Choroid plexus epithelial cell (primary cell): Measurements from ENCODE around the gene LAMA4.

Experiments used
- DNase-seq: peaks from one replicate; pipeline ENCODE4 v3.0.0-alpha.2; 2010; ENCODE audit warnings: low read depth
- H3K4me3 ChIP-seq: 2 replicates; pipeline ENCODE4 v1.5.1; 2011; ENCODE audit warnings: low read depth, mild to moderate bottlenecking, control low read depth, low read length, moderate library complexity
- CTCF ChIP-seq: conservative IDR thresholded peaks from 2 replicates; pipeline ENCODE4 v1.5.1; 2011; ENCODE audit warnings: low read depth, mild to moderate bottlenecking, control low read depth, inconsistent platforms, low read length, moderate library complexity

LAMA4 gene

GRCh38 chr6:112196306-112196705 is 58.1 kb downstream of the LAMA4 start:
- no peak overlapping the region for H3K4me3 ChIP-seq
- no peak for DNase-seq
- TF ChIP-seq CTCF, result no peak

- H3K4me3 ChIP-seq, result no peak overlapping the region
- TF ChIP-seq CTCF, result no peak
- peak; percentile 57 for DNase-seq
These were observed 59.2 kb downstream of the LAMA4 start for GRCh38 chr6:112195166-112195565.

- TF ChIP-seq CTCF, result no peak
- no peak for DNase-seq
- no peak overlapping the region for H3K4me3 ChIP-seq
These were observed 59.9 kb downstream of the LAMA4 start for GRCh38 chr6:112194511-112194910.

- no peak for TF ChIP-seq CTCF
- no peak for DNase-seq
These were observed 60.8 kb downstream of the LAMA4 start for GRCh38 chr6:112193535-112194051.

GRCh38 chr6:112193117-112193516 is 61.2 kb downstream of the LAMA4 start:
- TF ChIP-seq CTCF, result no peak
- no peak overlapping the region for H3K4me3 ChIP-seq
- DNase-seq, result no peak

More at GRCh38 chr6:112193535-112194051, 60.8 kb downstream of the LAMA4 start:
- H3K4me3 ChIP-seq, result no peak overlapping the region

GRCh38 chr6:112191509-112192020 is 62.8 kb downstream of the LAMA4 start:
- H3K4me3 ChIP-seq, result no peak overlapping the region
- TF ChIP-seq CTCF, result no peak
- no peak for DNase-seq

- DNase-seq, result no peak
- no peak overlapping the region for H3K4me3 ChIP-seq
- no peak for TF ChIP-seq CTCF
These were observed 64.2 kb downstream of the LAMA4 start for GRCh38 chr6:112190164-112190563.
